Activated T-helper 2 cell treated with anti-CD3 and anti-CD28 coated beads, Interferon-gamma antibody, Interleukin-2, Interleukin-4, amounts not matched to agents 10 μg/mL and 5 μg/mL and 100 μg/mL, durations not matched to agents 14 hours and 24 hours and 36 hours (primary cell): Measurements from ENCODE around the gene ESPN. TPM values are rescaled to one million over a fixed set of nuclear protein-coding genes. Genes with fewer than 3 reads are reported as not detected.
A peak's percentile ranks its signal among the peaks of the same experiment; 100 is the strongest.

Source experiments
- DNase-seq: peaks from one replicate; pipeline ENCODE4 v3.0.0; 2021; ENCODE audit warnings: low spot score
- H3K27ac Mint-ChIP-seq: one replicate; pipeline ENCODE4 v1.8.0; 2021; ENCODE audit warnings: mixed read lengths
- H3K27me3 Mint-ChIP-seq: one replicate; pipeline ENCODE4 v1.8.0; 2021; ENCODE audit warnings: low read depth, mixed read lengths
- H3K36me3 Mint-ChIP-seq: one replicate; pipeline ENCODE4 v1.8.0; 2021; ENCODE audit warnings: low read depth, mixed read lengths
- H3K4me1 Mint-ChIP-seq: one replicate; pipeline ENCODE4 v1.8.0; 2021; ENCODE audit warnings: low read depth, mixed read lengths
- H3K4me3 Mint-ChIP-seq: one replicate; pipeline ENCODE4 v1.8.0; 2021; ENCODE audit warnings: low read depth, mild to moderate bottlenecking, moderate library complexity, mixed read lengths
- H3K9me3 Mint-ChIP-seq: one replicate; pipeline ENCODE4 v1.8.0; 2021; ENCODE audit warnings: mixed read lengths
- intact Hi-C: fragments of 100-400 bp; cut with micrococcal nuclease; formaldehyde crosslinking; loops from one replicate; pipeline ENCODE4 v1.15.1; 2023
- total RNA-seq: library from RNA; stranded (reverse); gene quantifications from 2 replicates; pipeline ENCODE4 v1.2.3, GENCODE V29; 2022

ESPN gene
- total RNA-seq, 1 donor from 2014 or later = 1.0 TPM

DNA sequence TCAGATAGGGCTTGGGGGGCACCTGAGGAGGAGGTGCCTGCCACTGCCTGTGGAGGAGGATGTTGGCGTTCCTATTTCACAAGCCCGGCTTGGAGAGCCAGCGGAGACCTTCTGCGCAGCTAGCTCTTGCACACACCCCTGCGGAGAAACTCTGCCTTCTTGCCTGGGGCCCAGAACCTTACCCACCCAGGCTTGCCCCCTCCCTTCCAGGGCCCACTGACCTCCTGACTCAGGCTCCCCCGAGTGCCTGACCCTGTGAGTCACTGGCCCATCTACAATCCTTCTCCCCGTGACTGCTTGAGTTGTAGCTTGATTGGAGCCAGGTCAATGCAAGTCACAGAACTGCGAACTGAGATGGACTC, 8.3 kb upstream of the ESPN start:
- Mint-ChIP-seq H3K27ac (no peak overlapping the region), H3K4me3 (no peak overlapping the region), H3K36me3 (no peaks in the 10 kb centered on the region), H3K27me3 (peaks cover 54% of the 10 kb centered on the region), H3K9me3 (no peaks in the 10 kb centered on the region), H3K4me1 (peaks cover 7% of the 10 kb centered on the region)
- DNase-seq = no peak
- intact Hi-C loops = no loop called here

DNA sequence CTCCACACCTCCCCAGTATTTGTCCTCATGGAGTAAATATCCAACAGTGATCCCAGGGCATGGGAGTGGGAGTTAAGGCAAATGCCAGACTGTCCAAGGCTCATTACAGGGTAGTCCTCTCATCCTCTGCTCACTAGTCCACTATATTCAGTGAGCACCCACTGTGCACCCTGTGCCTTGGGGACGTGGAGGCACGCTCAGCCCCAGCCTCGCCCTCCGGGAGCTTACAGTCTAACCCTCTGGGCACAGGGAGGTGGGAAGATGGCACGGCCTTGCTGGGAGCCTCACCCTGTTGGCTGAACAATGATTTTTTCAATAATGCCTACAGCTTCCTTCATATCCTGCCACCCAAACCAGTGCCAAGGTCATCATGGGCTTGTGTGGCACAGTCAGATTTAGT, 7.7 kb upstream of the ESPN start:
- no peak overlapping the region for H3K4me3 Mint-ChIP-seq
- H3K36me3 Mint-ChIP-seq = no peaks in the 10 kb centered on the region
- H3K4me1 Mint-ChIP-seq = peaks cover 7% of the 10 kb centered on the region
- no peak overlapping the region for H3K27ac Mint-ChIP-seq
- H3K27me3 Mint-ChIP-seq = peaks cover 59% of the 10 kb centered on the region
- intact Hi-C loops = no loop called here
- no peaks in the 10 kb centered on the region for H3K9me3 Mint-ChIP-seq
- no peak for DNase-seq

DNA sequence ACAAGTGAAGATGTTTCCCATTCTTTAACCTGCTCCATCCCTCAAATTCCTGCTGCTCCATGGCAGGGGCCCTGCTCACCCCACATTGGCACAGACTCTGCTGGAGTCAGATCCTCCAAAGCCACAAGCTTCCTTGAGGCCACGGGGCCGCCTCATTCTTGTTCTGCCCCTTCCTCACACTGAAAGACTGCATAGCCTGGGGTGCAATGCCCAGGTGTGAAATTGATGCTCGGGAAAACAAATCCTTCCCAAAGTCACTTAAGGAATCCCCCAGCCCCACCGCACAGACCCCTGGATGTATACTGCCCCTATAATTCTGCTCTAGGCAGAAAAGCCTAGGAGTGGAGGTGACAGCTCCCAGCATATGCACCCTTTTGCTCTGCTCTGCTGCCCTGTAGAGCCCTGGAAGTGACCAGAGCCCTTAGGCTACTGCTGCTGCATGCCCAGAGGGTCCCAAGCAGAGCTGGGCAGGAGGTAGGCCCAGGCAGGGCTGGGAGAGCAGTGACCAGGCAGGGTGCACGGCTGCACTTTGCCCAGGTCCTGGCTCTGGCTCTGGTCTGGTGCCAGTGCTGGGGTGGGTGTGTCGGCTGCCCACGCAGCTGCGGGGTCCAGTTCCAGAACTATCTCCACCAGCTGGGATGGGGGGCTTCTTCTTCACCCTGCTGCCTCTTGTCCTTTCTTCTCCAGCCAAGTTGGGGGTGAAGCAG, 6.5 kb upstream of the ESPN start:
- intact Hi-C loops = no loop called here
- peaks cover 7% of the 10 kb centered on the region for H3K4me1 Mint-ChIP-seq
- no peak for DNase-seq
- no peak overlapping the region for H3K27ac Mint-ChIP-seq
- no peaks in the 10 kb centered on the region for H3K9me3 Mint-ChIP-seq
- H3K27me3 Mint-ChIP-seq = peaks cover 60% of the 10 kb centered on the region
- no peak overlapping the region for H3K4me3 Mint-ChIP-seq
- no peaks in the 10 kb centered on the region for H3K36me3 Mint-ChIP-seq

- Mint-ChIP-seq H3K27me3 (peaks cover 60% of the 10 kb centered on the region), H3K9me3 (no peaks in the 10 kb centered on the region), H3K4me3 (no peak overlapping the region), H3K36me3 (no peaks in the 10 kb centered on the region), H3K27ac (no peak overlapping the region), H3K4me1 (peaks cover 7% of the 10 kb centered on the region)
- intact Hi-C loops = no loop called here
- DNase-seq = no peak
Observed at GRCh38 chr1:6418668-6419396, 5.7 kb upstream of the ESPN start.

DNA sequence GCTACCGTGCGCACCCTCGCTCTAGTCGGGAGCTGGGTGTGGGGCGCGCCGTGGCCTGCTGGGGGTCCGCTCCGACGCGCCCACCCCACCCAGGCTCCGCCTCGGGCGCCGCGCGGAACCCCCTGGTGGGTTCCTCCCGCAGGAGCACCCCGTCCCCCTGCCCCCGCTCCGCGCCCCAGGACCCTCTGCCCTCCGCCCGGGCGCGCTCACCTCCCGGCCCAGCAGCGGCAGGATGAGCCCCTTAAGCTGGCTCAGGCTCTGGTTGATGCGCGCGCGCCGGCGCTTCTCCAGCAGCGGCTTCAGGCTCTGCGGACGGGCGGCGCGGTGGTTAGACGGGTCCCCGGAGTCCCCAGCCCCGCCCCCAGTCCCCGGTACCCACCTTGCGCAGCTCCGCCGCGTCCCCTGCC, 5.2 kb upstream of the ESPN start:
- no peak overlapping the region for H3K4me3 Mint-ChIP-seq
- peaks cover 7% of the 10 kb centered on the region for H3K4me1 Mint-ChIP-seq
- intact Hi-C loops = no loop called here
- DNase-seq = no peak
- H3K36me3 Mint-ChIP-seq = no peaks in the 10 kb centered on the region
- no peak overlapping the region for H3K27ac Mint-ChIP-seq
- H3K27me3 Mint-ChIP-seq = peaks cover 62% of the 10 kb centered on the region
- no peaks in the 10 kb centered on the region for H3K9me3 Mint-ChIP-seq

GRCh38 chr1:6419804-6420453, 4.6 kb upstream of the ESPN start, which contains the start of gene HES2:
Gene HES2, minus strand, starts transcription at chr1:6419919. Its CDS starts 99 bp downstream, at chr1:6419820.
- Mint-ChIP-seq H3K36me3 (no peaks in the 10 kb centered on the region), H3K27me3 (peaks cover 60% of the 10 kb centered on the region), H3K9me3 (no peaks in the 10 kb centered on the region), H3K27ac (no peak within 1 kb of the TSS), H3K4me1 (peaks cover 3% of the 10 kb centered on the region), H3K4me3 (peak within 1 kb of the TSS; percentile 5)
- DNase-seq = no peak
- intact Hi-C loops = loop anchor here (5.0 kb wide), 1 partner anchor 173 kb away; no protein-coding TSS in a partner anchor

DNA sequence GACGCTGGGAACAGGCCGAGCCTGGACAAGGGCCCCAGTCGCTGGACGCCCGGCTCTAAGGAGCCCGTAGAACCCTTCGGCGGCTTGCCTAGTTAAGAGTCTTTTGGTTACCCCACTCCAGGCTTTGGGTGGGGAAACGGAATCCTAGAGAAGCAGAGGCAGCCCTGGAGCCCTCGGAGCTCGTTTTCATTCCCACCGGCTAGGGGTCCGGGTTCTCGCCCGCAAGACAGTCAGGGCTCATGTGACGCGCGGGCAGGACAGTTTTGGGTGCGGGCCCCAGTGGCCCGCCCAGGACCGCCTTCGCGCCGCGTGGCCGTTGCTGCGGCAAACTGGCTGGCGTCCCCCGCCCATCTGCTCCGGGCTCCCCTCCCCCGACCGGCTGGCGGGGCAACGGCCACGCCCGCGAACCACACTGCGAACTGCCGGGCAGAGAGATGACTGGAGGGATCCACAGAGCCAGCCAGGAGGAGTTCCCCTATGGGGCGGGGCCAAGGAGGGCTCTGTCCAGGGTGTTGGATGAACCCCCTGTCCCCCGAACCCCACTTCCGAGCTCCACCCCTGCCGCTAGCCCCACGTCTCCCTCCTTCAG, 4.0 kb upstream of the ESPN start:
- Mint-ChIP-seq H3K4me1 (peaks cover 3% of the 10 kb centered on the region), H3K27ac (no peak overlapping the region), H3K36me3 (no peaks in the 10 kb centered on the region), H3K27me3 (peaks cover 60% of the 10 kb centered on the region), H3K4me3 (no peak overlapping the region), H3K9me3 (no peaks in the 10 kb centered on the region)
- no peak for DNase-seq
- intact Hi-C loops = loop anchor here (5.0 kb wide), 1 partner anchor 173 kb away; no protein-coding TSS in a partner anchor

DNA sequence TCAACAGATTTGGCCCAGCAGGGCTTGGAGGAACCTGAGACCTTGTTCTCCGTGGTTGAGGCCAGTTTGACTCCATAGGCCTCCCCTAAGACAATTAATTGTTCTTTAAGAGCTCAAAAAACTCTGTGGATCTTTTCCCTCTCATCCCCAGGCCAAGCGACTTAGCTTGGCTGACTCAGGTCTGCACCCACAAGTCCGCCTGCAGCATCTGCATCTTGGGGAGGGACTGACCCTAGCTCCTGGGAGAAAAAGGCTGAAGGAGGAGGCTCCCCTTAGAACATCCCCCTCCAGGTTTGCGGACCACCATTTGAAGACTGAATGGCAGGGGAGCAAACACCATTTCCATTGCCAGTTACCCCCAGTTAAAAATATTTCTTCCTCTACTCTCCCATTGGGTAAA, 3.3 kb upstream of the ESPN start:
- no peak for DNase-seq

GRCh38 chr1:6423321-6423999, 1.1 kb upstream of the ESPN start:
- Mint-ChIP-seq H3K4me3 (no peak overlapping the region), H3K27ac (no peak overlapping the region), H3K4me1 (peaks cover 3% of the 10 kb centered on the region), H3K9me3 (no peaks in the 10 kb centered on the region), H3K36me3 (no peaks in the 10 kb centered on the region), H3K27me3 (peaks cover 44% of the 10 kb centered on the region)
- intact Hi-C loops = loop anchor here (5.0 kb wide), 1 partner anchor 176 kb away; no protein-coding TSS in a partner anchor
- DNase-seq = peak; percentile 49

More for the DNA sequence above, 3.3 kb upstream of the ESPN start:
- Mint-ChIP-seq H3K27ac (no peak overlapping the region), H3K9me3 (no peaks in the 10 kb centered on the region), H3K4me1 (peaks cover 3% of the 10 kb centered on the region), H3K27me3 (peaks cover 58% of the 10 kb centered on the region), H3K4me3 (no peak overlapping the region), H3K36me3 (no peaks in the 10 kb centered on the region)
- intact Hi-C loops = loop anchor here (5.0 kb wide), 1 partner anchor 174 kb away; no protein-coding TSS in a partner anchor

- intact Hi-C loops = loop anchor here (2.0 to 5.0 kb wide), 2 partner anchors 31 to 177 kb away; no protein-coding TSS in a partner anchor
- no peaks in the 10 kb centered on the region for H3K36me3 Mint-ChIP-seq
- H3K9me3 Mint-ChIP-seq = no peaks in the 10 kb centered on the region
- peaks cover 43% of the 10 kb centered on the region for H3K27me3 Mint-ChIP-seq
- DNase-seq = no peak
- H3K4me1 Mint-ChIP-seq = peaks cover 3% of the 10 kb centered on the region
- no peak overlapping the region for H3K27ac Mint-ChIP-seq
- H3K4me3 Mint-ChIP-seq = peak overlapping the region; percentile 17
Observed at GRCh38 chr1:6424000-6424565, 493 bp upstream of the ESPN start.

DNA sequence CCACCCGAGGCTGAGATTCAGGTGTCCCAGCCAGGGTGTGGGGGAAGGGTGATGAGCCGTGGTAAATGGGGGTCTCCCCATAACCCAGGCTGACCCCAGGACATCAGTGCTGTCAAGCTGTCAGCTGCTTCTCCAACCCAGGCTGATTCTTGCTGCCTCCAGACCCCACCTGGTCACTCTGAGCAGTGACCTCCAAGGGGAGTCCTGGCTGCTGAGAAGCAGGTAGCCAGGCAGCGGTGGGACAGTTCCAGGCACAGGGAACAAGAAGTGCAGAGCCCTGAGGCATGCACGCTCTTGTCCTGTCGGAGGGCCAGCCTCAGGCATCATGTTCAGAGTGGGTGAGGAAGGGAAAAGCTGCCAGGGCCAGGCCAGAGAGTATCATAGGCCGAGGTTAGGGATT, 1.1 kb downstream of the ESPN start:
- Mint-ChIP-seq H3K36me3 (no peaks in the 10 kb centered on the region), H3K4me1 (peaks cover 3% of the 10 kb centered on the region), H3K27me3 (peaks cover 45% of the 10 kb centered on the region), H3K27ac (no peak overlapping the region), H3K9me3 (no peaks in the 10 kb centered on the region), H3K4me3 (no peak overlapping the region)
- no peak for DNase-seq
- intact Hi-C loops = loop anchor here (2.0 kb wide), 1 partner anchor 29 kb away; no protein-coding TSS in a partner anchor
